Activated naive CD8-positive, alpha-beta T cell (primary cell): ENCODE data around the gene RAB3IP.
"Not testable (repeated sequence)": the region's sequence is repeated elsewhere in the genome, so short reads cannot be mapped to it uniquely, and the experiment has no call there.

Experiments used
- H3K27ac Mint-ChIP-seq: one replicate; pipeline ENCODE4 v1.8.0; 2021; ENCODE audit warnings: mixed read lengths
- H3K27me3 Mint-ChIP-seq: one replicate; pipeline ENCODE4 v1.8.0; 2021; ENCODE audit warnings: mixed read lengths
- H3K36me3 Mint-ChIP-seq: one replicate; pipeline ENCODE4 v1.8.0; 2021; ENCODE audit warnings: mixed read lengths
- H3K4me1 Mint-ChIP-seq: one replicate; pipeline ENCODE4 v1.8.0; 2021; ENCODE audit warnings: low read depth, mixed read lengths
- H3K4me3 Mint-ChIP-seq: one replicate; pipeline ENCODE4 v1.8.0; 2021; ENCODE audit warnings: mild to moderate bottlenecking, mixed read lengths
- H3K9me3 Mint-ChIP-seq: one replicate; pipeline ENCODE4 v1.8.0; 2021; ENCODE audit warnings: low read depth, mixed read lengths

Gene RAB3IP

GRCh38 chr12:69837191-69837590 lies 98.5 kb downstream of the RAB3IP start:
- no peak overlapping the region for H3K4me3 Mint-ChIP-seq
- no peaks in the 10 kb centered on the region for H3K36me3 Mint-ChIP-seq
- H3K27me3 Mint-ChIP-seq = peaks cover 10% of the 10 kb centered on the region
- H3K27ac Mint-ChIP-seq = no peak overlapping the region
- H3K9me3 Mint-ChIP-seq = no peaks in the 10 kb centered on the region
- no peaks in the 10 kb centered on the region for H3K4me1 Mint-ChIP-seq

GRCh38 chr12:69837657-69838415 lies 99.2 kb downstream of the RAB3IP start:
- peaks cover 5% of the 10 kb centered on the region for H3K27me3 Mint-ChIP-seq
- no peaks in the 10 kb centered on the region for H3K36me3 Mint-ChIP-seq
- no peak overlapping the region for H3K27ac Mint-ChIP-seq
- H3K9me3 Mint-ChIP-seq = no peaks in the 10 kb centered on the region
- H3K4me1 Mint-ChIP-seq = no peaks in the 10 kb centered on the region
- no peak overlapping the region for H3K4me3 Mint-ChIP-seq

- no peak overlapping the region for H3K4me3 Mint-ChIP-seq
- H3K36me3 Mint-ChIP-seq = no peaks in the 10 kb centered on the region
- no peaks in the 10 kb centered on the region for H3K9me3 Mint-ChIP-seq
- no peaks in the 10 kb centered on the region for H3K4me1 Mint-ChIP-seq
- H3K27ac Mint-ChIP-seq = no peak overlapping the region
- peaks cover 4% of the 10 kb centered on the region for H3K27me3 Mint-ChIP-seq
Observed at GRCh38 chr12:69840727-69841126, 102.1 kb downstream of the RAB3IP start.

- Mint-ChIP-seq H3K27ac (no peak overlapping the region), H3K4me1 (no peaks in the 10 kb centered on the region), H3K27me3 (peaks cover 5% of the 10 kb centered on the region), H3K4me3 (no peak overlapping the region), H3K9me3 (no peaks in the 10 kb centered on the region), H3K36me3 (no peaks in the 10 kb centered on the region)
Observed at GRCh38 chr12:69843608-69844007, 104.9 kb downstream of the RAB3IP start.

- peaks cover 5% of the 10 kb centered on the region for H3K27me3 Mint-ChIP-seq
- no peaks in the 10 kb centered on the region for H3K9me3 Mint-ChIP-seq
- H3K4me1 Mint-ChIP-seq = no peaks in the 10 kb centered on the region
- H3K27ac Mint-ChIP-seq = no peak overlapping the region
- no peak overlapping the region for H3K4me3 Mint-ChIP-seq
- H3K36me3 Mint-ChIP-seq = no peaks in the 10 kb centered on the region
Observed at GRCh38 chr12:69844416-69844815, 105.8 kb downstream of the RAB3IP start.

GRCh38 chr12:69844836-69845235 lies 106.2 kb downstream of the RAB3IP start:
- no peaks in the 10 kb centered on the region for H3K4me1 Mint-ChIP-seq
- H3K36me3 Mint-ChIP-seq = no peaks in the 10 kb centered on the region

GRCh38 chr12:69846976-69847375 lies 108.3 kb downstream of the RAB3IP start:
- Mint-ChIP-seq H3K27me3 (peaks cover 6% of the 10 kb centered on the region), H3K4me1 (no peaks in the 10 kb centered on the region), H3K27ac (no peak overlapping the region), H3K4me3 (no peak overlapping the region), H3K9me3 (no peaks in the 10 kb centered on the region), H3K36me3 (no peaks in the 10 kb centered on the region)

More at GRCh38 chr12:69844836-69845235, 106.2 kb downstream of the RAB3IP start:
- Mint-ChIP-seq H3K27me3 (peaks cover 5% of the 10 kb centered on the region), H3K27ac (no peak overlapping the region), H3K9me3 (no peaks in the 10 kb centered on the region), H3K4me3 (no peak overlapping the region)

- Mint-ChIP-seq H3K27ac (no peak overlapping the region), H3K36me3 (peaks cover 4% of the 10 kb centered on the region), H3K9me3 (peaks cover 4% of the 10 kb centered on the region), H3K27me3 (peaks cover 3% of the 10 kb centered on the region), H3K4me1 (no peaks in the 10 kb centered on the region), H3K4me3 (no peak overlapping the region)
Observed at GRCh38 chr12:69851976-69852375, 113.3 kb downstream of the RAB3IP start.

GRCh38 chr12:69853176-69853961 lies 114.7 kb downstream of the RAB3IP start:
- H3K9me3 Mint-ChIP-seq, H3K4me1 Mint-ChIP-seq, H3K27ac Mint-ChIP-seq, H3K36me3 Mint-ChIP-seq, H3K27me3 Mint-ChIP-seq, H3K4me3 Mint-ChIP-seq: not testable (repeated sequence)

GRCh38 chr12:69866698-69867097 lies 128.0 kb downstream of the RAB3IP start:
- Mint-ChIP-seq H3K36me3 (no peaks in the 10 kb centered on the region), H3K4me3 (no peak overlapping the region), H3K27me3 (peaks cover 20% of the 10 kb centered on the region), H3K27ac (no peak overlapping the region), H3K9me3 (no peaks in the 10 kb centered on the region), H3K4me1 (no peaks in the 10 kb centered on the region)

GRCh38 chr12:69868695-69869094 lies 130.0 kb downstream of the RAB3IP start:
- Mint-ChIP-seq H3K9me3 (no peaks in the 10 kb centered on the region), H3K36me3 (no peaks in the 10 kb centered on the region), H3K27me3 (peaks cover 16% of the 10 kb centered on the region), H3K4me1 (no peaks in the 10 kb centered on the region), H3K4me3 (no peak overlapping the region), H3K27ac (no peak overlapping the region)

GRCh38 chr12:69872804-69873203 lies 134.1 kb downstream of the RAB3IP start:
- Mint-ChIP-seq H3K4me3 (no peak overlapping the region), H3K27ac (no peak overlapping the region), H3K9me3 (no peaks in the 10 kb centered on the region), H3K4me1 (no peaks in the 10 kb centered on the region), H3K27me3 (peaks cover 11% of the 10 kb centered on the region), H3K36me3 (no peaks in the 10 kb centered on the region)
